GM10266 (cell line): ENCODE results near the gene CBFA2T3.

Experiments
- DNase-seq: peaks from one replicate; pipeline ENCODE4 v3.0.0; 2012; ENCODE audit errors: extremely low spot score
- CTCF ChIP-seq: IDR thresholded peaks from 2 replicates; pipeline ENCODE4 v1.5.1; 2012; ENCODE audit warnings: mild to moderate bottlenecking, low read depth; ENCODE audit not compliant: control insufficient read depth, insufficient read depth; ENCODE audit errors: missing control alignments

The CBFA2T3 gene

GRCh38 chr16:88856828-88857727 lies 119.9 kb downstream of the CBFA2T3 start, which contains the start of the genes GALNS and TRAPPC2L:
TSS of gene GALNS (minus strand) at chr16:88856947. CDS start at chr16:88856877, 70 bp downstream.
TSS of gene TRAPPC2L (plus strand) at chr16:88857127. CDS start at chr16:88857151, 24 bp downstream.
- DNase-seq: peak; percentile 100
- TF ChIP-seq CTCF: no peak

- no peak for DNase-seq
- no peak for TF ChIP-seq CTCF
Measured at GRCh38 chr16:88856122-88856827, 120.7 kb downstream of the CBFA2T3 start.

- no peak for DNase-seq
- TF ChIP-seq CTCF: no peak
Measured at GRCh38 chr16:88855736-88856121, 121.3 kb downstream of the CBFA2T3 start.

GRCh38 chr16:88855176-88855575 lies 121.8 kb downstream of the CBFA2T3 start:
- TF ChIP-seq CTCF: no peak

DNA sequence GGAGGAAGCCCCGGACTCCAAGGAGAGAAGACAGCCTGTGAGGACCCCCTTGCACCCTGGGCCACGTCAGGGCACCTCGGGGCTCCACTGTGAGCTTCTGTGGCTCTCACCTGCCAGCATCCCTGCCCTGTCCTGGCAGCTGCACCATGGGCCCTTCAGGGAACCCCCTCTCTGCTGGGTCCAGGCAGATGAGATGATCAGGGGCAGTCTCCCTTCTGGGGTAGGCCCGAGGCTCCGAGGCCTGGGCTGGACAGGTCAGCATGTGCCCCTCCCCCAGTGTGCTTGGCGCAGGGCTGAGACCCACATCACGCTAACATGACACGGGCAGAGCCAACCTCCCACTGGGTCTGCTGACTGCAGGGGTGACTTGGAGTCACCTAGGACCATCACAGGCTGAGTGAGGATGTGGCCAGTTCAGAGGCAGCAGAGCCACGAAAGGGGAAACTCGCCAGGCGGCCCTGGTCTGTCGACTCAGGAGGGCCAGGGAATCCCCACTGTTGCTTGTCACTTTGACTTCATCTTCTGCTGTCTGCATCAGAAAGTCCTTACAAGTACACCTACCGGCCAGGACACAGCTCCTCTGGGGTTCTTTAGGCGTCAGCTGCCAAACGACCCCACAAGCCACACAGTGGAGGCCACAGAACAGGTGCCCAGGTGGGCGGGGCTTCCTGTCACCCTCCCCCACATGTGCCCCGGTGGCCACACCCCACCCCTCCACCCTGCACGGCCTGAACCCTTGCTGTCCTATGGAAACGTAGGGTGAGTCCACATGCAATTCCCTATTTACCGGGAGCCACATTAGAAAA lies 122.5 kb downstream of the CBFA2T3 start:
- DNase-seq: peak; percentile 80
- no peak for TF ChIP-seq CTCF

More at GRCh38 chr16:88855176-88855575, 121.8 kb downstream of the CBFA2T3 start:
- DNase-seq: no peak

DNA sequence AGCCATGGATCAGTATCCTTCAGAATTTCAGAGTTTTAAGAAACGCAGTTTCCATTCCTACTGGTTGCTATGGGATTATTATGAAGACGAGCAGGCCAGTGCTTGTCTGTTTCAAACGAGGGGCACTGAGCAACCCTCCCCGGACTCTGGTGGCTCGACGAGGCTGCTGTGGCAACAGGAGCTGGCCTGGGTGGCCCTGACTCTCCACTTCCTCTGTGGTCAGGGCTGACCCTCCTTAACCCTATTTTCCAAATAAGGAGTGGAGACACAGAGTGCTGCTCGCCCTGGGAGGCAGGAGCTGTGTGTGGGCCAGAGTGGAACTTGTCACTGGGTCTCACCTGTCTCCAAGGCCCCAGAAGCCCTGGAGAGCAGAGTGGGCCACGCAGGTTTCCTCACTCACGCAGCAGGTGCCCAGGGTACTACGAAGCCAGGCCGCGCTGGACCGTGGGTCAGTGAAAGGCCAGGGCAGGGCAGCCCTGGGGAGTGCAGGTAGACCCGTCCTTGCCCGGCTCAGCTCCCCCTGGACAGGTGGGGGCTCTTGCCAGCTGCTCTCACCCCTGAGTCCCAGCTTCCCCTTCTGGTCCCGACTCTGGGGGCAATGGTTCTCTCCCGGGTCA lies 123.6 kb downstream of the CBFA2T3 start:
- TF ChIP-seq CTCF: no peak
- DNase-seq: no peak
